GM12878 (cell line): ENCODE measurements around the gene CUTA. TPM values are rescaled to one million over a fixed set of nuclear protein-coding genes. Genes with fewer than 3 reads are reported as not detected.

Experiments used
- ATAC-seq: fragments of 200-7000 bp; cut with Tn5 transposase; 3 replicates; pipeline ENCODE4 v1.9.1; 2020; ENCODE audit warnings: mild to moderate bottlenecking, moderate library complexity
- BruUV-seq: library from RNA; stranded (reverse); fragments of 400-500 nt; replicated peaks from 2 replicates; lab custom pipeline; 2021; lab: Mats Ljungman, UMichigan
- CTCF ChIA-PET: fragments of 300-600 bp; sonication (Branson Sonifier 250); formaldehyde crosslinking; extraction: SDS; loops from one replicate; lab custom pipeline; 2021; ENCODE audit warnings: inconsistent platforms; lab: Yijun Ruan, JAX
- POLR2A ChIA-PET: fragments of 350-600 bp; formaldehyde crosslinking; extraction: SDS; loops from one replicate; lab custom pipeline; 2021; ENCODE audit warnings: inconsistent platforms; lab: Charles Lee
- RAD21 ChIA-PET: fragments of 300-600 bp; sonication (Branson Sonifier 250); formaldehyde crosslinking; loops from one replicate; lab custom pipeline; 2023; ENCODE audit warnings: antibody characterized with exemption; ENCODE audit not compliant: unreplicated experiment; lab: Charles Lee
- SMC1A ChIA-PET: fragments of 300-600 bp; sonication (Branson Sonifier 250); formaldehyde crosslinking; loops from one replicate; lab custom pipeline; 2023; ENCODE audit not compliant: unreplicated experiment, uncharacterized antibody; lab: Charles Lee
- DNase-seq: peaks from one replicate; pipeline ENCODE4 v3.0.0-alpha.2; 2011; ENCODE audit warnings: low read depth, low spot score
- FAIRE-seq: peaks from 3 replicates; lab custom pipeline; 2011; peaks lifted over from hg19 to GRCh38; lab: Jason Lieb, UNC
- H2AFZ ChIP-seq: 2 replicates; pipeline ENCODE4 v1.6.0; 2011; ENCODE audit warnings: low read depth, low read length, control low read depth; ENCODE audit not compliant: control insufficient read depth
- H3K27ac ChIP-seq: 2 replicates; pipeline ENCODE4 v1.5.1; 2011; ENCODE audit warnings: control low read depth; ENCODE audit not compliant: control insufficient read depth, insufficient read depth
- H3K27me3 ChIP-seq, 2 experiments: replicated peaks in 1 of 2; 2 replicates each; pipeline versions ENCODE4 v1.6.0 to v1.6.1; 2011; ENCODE audit warnings: low read length in 1 of 2; ENCODE audit not compliant: control insufficient read depth in 2 of 2, insufficient read depth in 2 of 2
- H3K36me3 ChIP-seq, 2 experiments: 2 replicates each; pipeline ENCODE4 v1.5.1; 2011; ENCODE audit warnings: low read length in 1 of 2; ENCODE audit not compliant: control insufficient read depth in 2 of 2, insufficient read depth in 2 of 2
- H3K4me1 ChIP-seq: 2 replicates; pipeline ENCODE4 v1.6.1; 2011; ENCODE audit warnings: mild to moderate bottlenecking, low read length, moderate library complexity, mixed read lengths; ENCODE audit not compliant: control insufficient read depth, insufficient read depth
- H3K4me2 ChIP-seq: 2 replicates; pipeline ENCODE4 v1.6.0; 2011; ENCODE audit warnings: control low read depth; ENCODE audit not compliant: control insufficient read depth, insufficient read depth
- H3K4me3 ChIP-seq: fragments of 200-600 bp; sonication (generic); 2 replicates; pipeline ENCODE4 v1.5.1; 2016
- H3K79me2 ChIP-seq: 2 replicates; pipeline ENCODE4 v1.6.0; 2011; ENCODE audit warnings: low read length; ENCODE audit not compliant: control insufficient read depth, insufficient read depth
- H3K9ac ChIP-seq: 2 replicates; pipeline ENCODE4 v1.8.0; 2011; ENCODE audit warnings: low read length, control low read depth, mixed read lengths; ENCODE audit not compliant: control insufficient read depth, insufficient read depth
- H3K9me3 ChIP-seq: replicated peaks from 3 replicates; pipeline ENCODE4 v1.5.1; 2011; ENCODE audit warnings: mild to moderate bottlenecking, low read length; ENCODE audit not compliant: control insufficient read depth, insufficient read depth
- H4K20me1 ChIP-seq: 2 replicates; pipeline ENCODE4 v1.6.0; 2011; ENCODE audit not compliant: control insufficient read depth, insufficient read depth
- BMI1 ChIP-seq: fragments of 450-650 bp; IDR thresholded peaks from 2 replicates; pipeline ENCODE4 v1.6.1; 2016; ENCODE audit warnings: mild to moderate bottlenecking, moderate library complexity, borderline replicate concordance
- CHD1 ChIP-seq: IDR thresholded peaks from 2 replicates; pipeline ENCODE4 v1.6.1; 2012; ENCODE audit warnings: low read depth, low read length, improper control_type of control experiment
- JUNB ChIP-seq: IDR thresholded peaks from 2 replicates; pipeline ENCODE4 v1.6.1; 2016; ENCODE audit warnings: antibody characterized with exemption, mild to moderate bottlenecking
- MLLT1 ChIP-seq: fragments of 450-650 bp; IDR thresholded peaks from 2 replicates; pipeline ENCODE4 v1.6.1; 2016; ENCODE audit warnings: mild to moderate bottlenecking
- NR2F1 ChIP-seq: fragments of 450-650 bp; conservative IDR thresholded peaks from 2 replicates; pipeline ENCODE4 v1.6.1; 2017; ENCODE audit warnings: mild to moderate bottlenecking
- POLR2A ChIP-seq: IDR thresholded peaks from 2 replicates; pipeline ENCODE4 v1.6.1; 2011; ENCODE audit warnings: low read depth, mild to moderate bottlenecking, low read length
- POLR2AphosphoS5 ChIP-seq: IDR thresholded peaks from 2 replicates; pipeline ENCODE4 v1.6.1; 2011; ENCODE audit warnings: mild to moderate bottlenecking, low read length, inconsistent platforms
- SMARCA5 ChIP-seq: fragments of 450-650 bp; IDR thresholded peaks from 2 replicates; pipeline ENCODE4 v1.6.1; 2017; ENCODE audit warnings: mild to moderate bottlenecking
- SMC3 ChIP-seq: IDR thresholded peaks from 2 replicates; pipeline ENCODE4 v1.6.1; 2011; ENCODE audit warnings: low read length, improper control_type of control experiment, borderline replicate concordance
- SRF ChIP-seq, 2 experiments: IDR thresholded peaks; 2 replicates each; pipeline ENCODE4 v1.6.1; 2011; ENCODE audit warnings: low read depth in 2 of 2, low read length in 2 of 2, mild to moderate bottlenecking in 1 of 2, moderate library complexity in 1 of 2
- STAT1 ChIP-seq: fragments of 450-650 bp; conservative IDR thresholded peaks from 2 replicates; pipeline ENCODE4 v1.6.1; 2014; ENCODE audit warnings: antibody characterized with exemption, mild to moderate bottlenecking
- TCF12 ChIP-seq: IDR thresholded peaks from 2 replicates; pipeline ENCODE4 v1.6.1; 2011; ENCODE audit warnings: low read depth, mild to moderate bottlenecking, low read length
- USF1 ChIP-seq: IDR thresholded peaks from 2 replicates; pipeline ENCODE4 v1.6.1; 2011; ENCODE audit warnings: borderline replicate concordance, low read depth, mild to moderate bottlenecking, moderate library complexity, mixed read lengths, low read length; ENCODE audit not compliant: insufficient read depth; ENCODE audit errors: extremely low read length
- WGBS: methylation state at CpG from one replicate; pipeline ENCODE4 v1.1.6; 2016; ENCODE audit warnings: low lambda C conversion rate; ENCODE audit not compliant: insufficient replicate concordance, insufficient coverage; ENCODE audit errors: missing lambda C conversion rate; 5-methylcytosine and 5-hydroxymethylcytosine counted together
- in situ Hi-C: fragments of 300-500 bp; cut with MboI; formaldehyde crosslinking; loops from 9 replicates; pipeline ENCODE4 v1.14.3; 2018; ENCODE audit warnings: mixed read lengths
- intact Hi-C: fragments of 100-400 bp; cut with micrococcal nuclease; formaldehyde crosslinking; loops from one replicate; pipeline ENCODE4 v1.14.2; 2022; ENCODE audit not compliant: unreplicated experiment
- polyA plus RNA-seq, 11 experiments: library from polyadenylated mRNA; depleted of rRNA in 4 of 11; unstranded in 6 of 11; stranded (reverse) in 5 of 11; fragments of >200 nt; fragmentation: Nextera tagmentation in 4 of 11; fragmentation: Illumina TruSeq in 1 of 11; extraction: Ambion mirVana in 4 of 11; extraction: Trizol in 1 of 11; gene quantifications; 1 replicate in 1 of 11; 2 replicates in 10 of 11; pipeline versions ENCODE4 v1.2.1 to v1.2.3, GENCODE V29; 2011 to 2016; ENCODE audit warnings: inconsistent platforms in 2 of 11, missing spikeins in 2 of 11, low read depth in 1 of 11
- total RNA-seq, 4 experiments: library from RNA; depleted of rRNA in 3 of 4; stranded (reverse); fragments of >200 nt in 3 of 4; fragmentation: Illumina TruSeq in 1 of 4; extraction: Trizol in 1 of 4; gene quantifications; 2 replicates each; pipeline versions ENCODE4 v1.2.1 to v1.2.3, GENCODE V29; 2013 to 2021

Gene CUTA
- total and polyA plus RNA-seq, 10 of the 15 experiments (the other 5 are each of a cell fraction or from before 2014, with no cell fraction given) = 102 to 293 (median 189) TPM

GRCh38 chr6:33429750-33430052, 11.8 kb upstream of the CUTA start:
- no peak for ATAC-seq
- H3K4me3 ChIP-seq = no peak overlapping the region

More at GRCh38 chr6:33429750-33430052, 11.8 kb upstream of the CUTA start:
- peaks cover 52% of the 10 kb centered on the region for H3K4me1 ChIP-seq
- BruUV-seq = no TSS peak
- H3K9me3 ChIP-seq = no peaks in the 10 kb centered on the region
- intact Hi-C loops = no loop called here
- H3K36me3 ChIP-seq = no peaks in the 10 kb centered on the region
- H4K20me1 ChIP-seq = no peaks in the 10 kb centered on the region
- peak overlapping the region; percentile 93 for H3K4me2 ChIP-seq
- FAIRE-seq (no peak), DNase-seq (no peak)
- H3K79me2 ChIP-seq = peaks cover 6% of the 10 kb centered on the region
- CTCF ChIA-PET = interaction anchor here (0.8 to 1.8 kb wide), 5 partner anchors 10 to 178 kb away, joined by 3 to 8 read pairs (median 7); partner anchors contain the start of genes CUTA and SYNGAP1
- H3K27me3 ChIP-seq = no peaks in the 10 kb centered on the region
- TF ChIP-seq NR2F1 = no peak
- TF ChIP-seq SMARCA5 = no peak
- TF ChIP-seq TCF12 = no peak
- TF ChIP-seq STAT1 = no peak
- no peak for TF ChIP-seq POLR2AphosphoS5
- TF ChIP-seq MLLT1 = no peak
- no peak for TF ChIP-seq POLR2A
- TF ChIP-seq CHD1 = no peak
- TF ChIP-seq JUNB = no peak
- no peak for TF ChIP-seq USF1
- TF ChIP-seq BMI1 = no peak
- no peak for TF ChIP-seq SMC3
- no peak for TF ChIP-seq SRF (IDR thresholded peaks at IDR 0.05; ENCODE audit: low read depth in 2 of 2, low read length in 2 of 2)
- no peak overlapping the region for H2AFZ ChIP-seq
- POLR2A ChIA-PET = interaction anchor here (1.0 to 1.8 kb wide), 3 partner anchors 16 to 150 kb away, joined by 3 to 6 read pairs (median 3); partner anchors contain the start of genes BAK1 and PHF1
- H3K27ac ChIP-seq = peak overlapping the region; percentile 50; the same call in 1 of the 2 replicates
- no peak overlapping the region for H3K9ac ChIP-seq
- in situ Hi-C loops = no loop called here
- 21% methylated on average over 2 of the region's 2 CpGs for whole genome bisulfite sequencing
- RAD21 ChIA-PET = interaction anchor here (1.0 to 2.1 kb wide), 6 partner anchors 10 to 150 kb away, joined by 3 to 10 read pairs (median 4); partner anchors contain the start of genes BAK1, CUTA, PFDN6 and SYNGAP1
- SMC1A ChIA-PET = interaction anchor here (0.6 to 1.7 kb wide), 4 partner anchors 11 to 24 kb away, joined by 3 to 8 read pairs (median 4); partner anchors contain the start of genes CUTA and ZBTB9
